Measurements from ENCODE around the gene CACNA1C. TPM values are rescaled to one million over a fixed set of nuclear protein-coding genes. Genes with fewer than 3 reads are reported as not detected.

The CACNA1C gene
- total RNA-seq, 1 donor from 2014 or later = 1.3 TPM

GRCh38 chr12:2354151-2354991 is 301.6 kb downstream of the CACNA1C start:
- H3K4me3 ChIP-seq (ENCODE audit: low read depth, low read length) = no peak overlapping the region
- no peak for DNase-seq (ENCODE audit: low read depth)
- H3K27me3 ChIP-seq (ENCODE audit: control insufficient read depth, insufficient read depth, low read length) = peaks cover 2% of the 10 kb centered on the region
- no peaks in the 10 kb centered on the region for H3K36me3 ChIP-seq (ENCODE audit: control insufficient read depth, insufficient read depth, low read length)
- TF ChIP-seq CTCF (IDR thresholded peaks at IDR 0.05; ENCODE audit: insufficient read depth, low read length, poor library complexity, severe bottlenecking) = no peak

GRCh38 chr12:2355198-2355597 is 302.4 kb downstream of the CACNA1C start:
- TF ChIP-seq CTCF (IDR thresholded peaks at IDR 0.05; ENCODE audit: insufficient read depth, low read length, poor library complexity, severe bottlenecking) = no peak
- Histone ChIP-seq H3K27me3 (ENCODE audit: control insufficient read depth, insufficient read depth, low read length) (peaks cover 2% of the 10 kb centered on the region), H3K4me3 (ENCODE audit: low read depth, low read length) (no peak overlapping the region), H3K36me3 (ENCODE audit: control insufficient read depth, insufficient read depth, low read length) (no peaks in the 10 kb centered on the region)
- DNase-seq (ENCODE audit: low read depth) = no peak

- no peaks in the 10 kb centered on the region for H3K36me3 ChIP-seq (ENCODE audit: control insufficient read depth, insufficient read depth, low read length)
- peaks cover 2% of the 10 kb centered on the region for H3K27me3 ChIP-seq (ENCODE audit: control insufficient read depth, insufficient read depth, low read length)
- DNase-seq (ENCODE audit: low read depth) = no peak
- no peak overlapping the region for H3K4me3 ChIP-seq (ENCODE audit: low read depth, low read length)
- TF ChIP-seq CTCF (IDR thresholded peaks at IDR 0.05; ENCODE audit: insufficient read depth, low read length, poor library complexity, severe bottlenecking) = no peak
Observed at GRCh38 chr12:2355604-2356003, 302.8 kb downstream of the CACNA1C start.

GRCh38 chr12:2356601-2357125 is 303.9 kb downstream of the CACNA1C start:
- no peak for DNase-seq (ENCODE audit: low read depth)
- H3K27me3 ChIP-seq (ENCODE audit: control insufficient read depth, insufficient read depth, low read length) = peaks cover 2% of the 10 kb centered on the region
- no peak overlapping the region for H3K4me3 ChIP-seq (ENCODE audit: low read depth, low read length)
- TF ChIP-seq CTCF (IDR thresholded peaks at IDR 0.05; ENCODE audit: insufficient read depth, low read length, poor library complexity, severe bottlenecking) = no peak
- no peaks in the 10 kb centered on the region for H3K36me3 ChIP-seq (ENCODE audit: control insufficient read depth, insufficient read depth, low read length)

- no peak overlapping the region for H3K4me3 ChIP-seq (ENCODE audit: low read depth, low read length)
- peaks cover 2% of the 10 kb centered on the region for H3K27me3 ChIP-seq (ENCODE audit: control insufficient read depth, insufficient read depth, low read length)
- H3K36me3 ChIP-seq (ENCODE audit: control insufficient read depth, insufficient read depth, low read length) = no peaks in the 10 kb centered on the region
- TF ChIP-seq CTCF (IDR thresholded peaks at IDR 0.05; ENCODE audit: insufficient read depth, low read length, poor library complexity, severe bottlenecking) = no peak
- no peak for DNase-seq (ENCODE audit: low read depth)
Observed at GRCh38 chr12:2358986-2359658, 306.3 kb downstream of the CACNA1C start.

Data from kidney epithelial cell (primary cell).